Right lobe of liver (tissue), 6 donors: ENCODE data around the gene ZNF362. TPM values are rescaled to one million over a fixed set of nuclear protein-coding genes. Genes with fewer than 3 reads are reported as not detected.
A peak's percentile ranks its signal among the peaks of the same experiment; 100 is the strongest.

Source experiments
- ATAC-seq, 4 donors: fragments of 200-7000 bp; cut with Tn5 transposase; one replicate each; pipeline ENCODE4 v1.9.1; 2020; ENCODE audit warnings: mild to moderate bottlenecking in 4 of 4, moderate library complexity in 4 of 4
- DNase-seq, 3 donors: peaks; one replicate each; pipeline ENCODE4 v3.0.0-alpha.2; 2020
- H3K27ac ChIP-seq, 3 donors: fragments of 200-600 bp; one replicate each; pipeline ENCODE4 v1.8.0; 2022
- H3K27me3 ChIP-seq, 2 donors: fragments of 200-600 bp; one replicate each; pipeline ENCODE4 v1.8.0; 2022
- H3K36me3 ChIP-seq, 4 donors: fragments of 200-600 bp; sonication (generic) in 1 of 4; one replicate each; pipeline versions ENCODE4 v1.5.1 to v1.8.0; 2017 to 2022; ENCODE audit warnings: control low read depth in 1 of 4
- H3K4me1 ChIP-seq, 4 donors: fragments of 200-600 bp; sonication (generic) in 1 of 4; one replicate each; pipeline versions ENCODE4 v1.5.1 to v1.8.0; 2017 to 2022; ENCODE audit warnings: control low read depth in 1 of 4
- H3K4me3 ChIP-seq, 3 donors: fragments of 200-600 bp; one replicate each; pipeline ENCODE4 v1.8.0; 2022
- H3K9me3 ChIP-seq, 4 donors: fragments of 200-600 bp; sonication (generic) in 1 of 4; one replicate each; pipeline versions ENCODE4 v1.5.1 to v1.8.0; 2017 to 2022; ENCODE audit warnings: control low read depth in 1 of 4
- CTCF ChIP-seq, 4 donors: fragments of 200-600 bp in 3 of 4; fragments of 450-650 bp in 1 of 4; IDR thresholded peaks; one replicate each; pipeline versions ENCODE4 v1.5.1 to v1.8.0; 2016 to 2022; ENCODE audit warnings: antibody characterized with exemption in 4 of 4, mild to moderate bottlenecking in 2 of 4
- POLR2A ChIP-seq: fragments of 450-650 bp; IDR thresholded peaks from one replicate; pipeline ENCODE4 v1.6.1; 2017; ENCODE audit warnings: antibody characterized with exemption, mild to moderate bottlenecking
- WGBS: methylation state at CpG from one replicate; pipeline ENCODE4 v1.1.6; 2018; ENCODE audit warnings: low coverage, low lambda C conversion rate; ENCODE audit not compliant: insufficient coverage; ENCODE audit errors: missing lambda C conversion rate; 5-methylcytosine and 5-hydroxymethylcytosine counted together
- intact Hi-C, 2 donors: fragments of 100-400 bp; cut with DNase I; formaldehyde crosslinking; loops; one replicate each; pipeline versions ENCODE4 v1.11.2 to v1.14.1; 2022
- total RNA-seq, 6 experiments: library from RNA; depleted of rRNA in 2 of 6; stranded (reverse); fragments of >200 nt in 2 of 6; fragmentation: NEBNext Ultra II Directional in 3 of 6; extraction: Animal tissue kit (Norgen Biotek cat#: 25700) in 3 of 6; gene quantifications; one replicate each; pipeline versions ENCODE4 v1.1.0 to v1.2.4, GENCODE V29; 2016 to 2023
- donor health status: DM: no; HTN: yes; CAD: no.
- donor health status: DM: no; HTN: no; CAD: no.
- donor health status: DM: no; HTN: no; CAD: no.
- donor health status: DM: no; HTN: yes; CAD: no.
- donor health status: DM: no; HTN: yes; CAD: no.

ZNF362 gene
- total RNA-seq, 6 experiments from 2014 or later, result 3.4 to 8.4 (median 7.0) TPM

- H3K27ac ChIP-seq, result peak overlapping the region; percentile 97
- peaks cover 0 to 3% (median 0%) of the 10 kb centered on the region in 4 donors for H3K36me3 ChIP-seq
- H3K27me3 ChIP-seq, result no peaks in the 10 kb centered on the region
- intact Hi-C loops, result no loop called here
- peaks cover 0 to 92% (median 46%) of the 10 kb centered on the region in 4 donors for H3K4me1 ChIP-seq
- no peak overlapping the region for H3K4me3 ChIP-seq
- 10% methylated on average over 5 of the region's 5 CpGs for WGBS
- ATAC-seq (peak; percentile 13 to 48 (median 42)), DNase-seq (no peak)
- no peaks in the 10 kb centered on the region for H3K9me3 ChIP-seq
- no peak for TF ChIP-seq CTCF (IDR thresholded peaks at IDR 0.05)
- peak; percentile 48 for TF ChIP-seq POLR2A
Observed at GRCh38 chr1:33343539-33343938, 87.2 kb downstream of the ZNF362 start.

- Histone ChIP-seq H3K4me1 (peaks cover 0 to 77% (median 39%) of the 10 kb centered on the region in 4 donors), H3K36me3 (peaks cover 0 to 3% (median 0%) of the 10 kb centered on the region in 4 donors), H3K27ac (peak overlapping the region; percentile 97), H3K4me3 (no peak overlapping the region), H3K27me3 (no peaks in the 10 kb centered on the region), H3K9me3 (no peaks in the 10 kb centered on the region)
- ATAC-seq, result no peak
- 36% methylated on average over 2 of the region's 2 CpGs for WGBS
- TF ChIP-seq CTCF (IDR thresholded peaks at IDR 0.05) (no peak), POLR2A (no peak)
- DNase-seq, result no peak
- intact Hi-C loops, result no loop called here
Observed at GRCh38 chr1:33344896-33345560, 88.7 kb downstream of the ZNF362 start.

GRCh38 chr1:33346533-33346926 is 90.2 kb downstream of the ZNF362 start:
- no peaks in the 10 kb centered on the region for H3K9me3 ChIP-seq
- peak overlapping the region; percentile 85 to 90 (median 87) for H3K4me3 ChIP-seq
- H3K27me3 ChIP-seq, result no peaks in the 10 kb centered on the region
- H3K4me1 ChIP-seq, result peaks cover 0 to 67% (median 29%) of the 10 kb centered on the region in 4 donors
- TF ChIP-seq POLR2A (no peak), CTCF (IDR thresholded peaks at IDR 0.05) (no peak)
- H3K27ac ChIP-seq, result peak overlapping the region; percentile 97
- peaks cover 0 to 3% (median 0%) of the 10 kb centered on the region in 4 donors for H3K36me3 ChIP-seq
- WGBS, result 11% methylated on average over 3 of the region's 3 CpGs
- intact Hi-C loops, result no loop called here
- ATAC-seq (peak in 1 of 4 donors; percentile 2), DNase-seq (no peak)

- TF ChIP-seq CTCF (IDR thresholded peaks at IDR 0.05) (no peak), POLR2A (peak; percentile 93)
- no peaks in the 10 kb centered on the region for H3K27me3 ChIP-seq
- peak overlapping the region; percentile 97 for H3K27ac ChIP-seq
- 0% methylated on average over 2 of the region's 2 CpGs for WGBS
- ATAC-seq (peak; percentile 37 to 61 (median 54)), DNase-seq (peak in 2 of 3 donors; percentile 44 to 79)
- H3K4me1 ChIP-seq, result peaks cover 0 to 62% (median 24%) of the 10 kb centered on the region in 4 donors
- no peaks in the 10 kb centered on the region for H3K9me3 ChIP-seq
- peak overlapping the region; percentile 85 to 90 (median 87) for H3K4me3 ChIP-seq
- intact Hi-C loops, result no loop called here
- peaks cover 0 to 3% (median 0%) of the 10 kb centered on the region in 4 donors for H3K36me3 ChIP-seq
Observed at GRCh38 chr1:33346927-33347649, 90.8 kb downstream of the ZNF362 start.
